LNCaP clone FGC (cell line): Measurements from ENCODE around the gene MSMB.
A peak's percentile ranks its signal among the peaks of the same experiment; 100 is the strongest.
"Not testable (repeated sequence)": the region's sequence is repeated elsewhere in the genome, so short reads cannot be mapped to it uniquely, and the experiment has no call there.

Experiments
- DNase-seq: peaks from one replicate; pipeline ENCODE4 v3.0.0-alpha.2; 2011; ENCODE audit warnings: low read depth
- H3K4me3 ChIP-seq: 2 replicates; pipeline ENCODE4 v1.5.1; 2011; ENCODE audit warnings: mild to moderate bottlenecking, low read depth, low read length, control low read depth
- TF ChIP-seq, protein P1 (sequence below): IDR thresholded peaks from 2 replicates; pipeline ENCODE4 v1.5.1; 2012; ENCODE audit warnings: mild to moderate bottlenecking; ENCODE audit not compliant: control insufficient read depth, insufficient read depth; ENCODE audit errors: extremely low read depth

MSMB gene

DNA sequence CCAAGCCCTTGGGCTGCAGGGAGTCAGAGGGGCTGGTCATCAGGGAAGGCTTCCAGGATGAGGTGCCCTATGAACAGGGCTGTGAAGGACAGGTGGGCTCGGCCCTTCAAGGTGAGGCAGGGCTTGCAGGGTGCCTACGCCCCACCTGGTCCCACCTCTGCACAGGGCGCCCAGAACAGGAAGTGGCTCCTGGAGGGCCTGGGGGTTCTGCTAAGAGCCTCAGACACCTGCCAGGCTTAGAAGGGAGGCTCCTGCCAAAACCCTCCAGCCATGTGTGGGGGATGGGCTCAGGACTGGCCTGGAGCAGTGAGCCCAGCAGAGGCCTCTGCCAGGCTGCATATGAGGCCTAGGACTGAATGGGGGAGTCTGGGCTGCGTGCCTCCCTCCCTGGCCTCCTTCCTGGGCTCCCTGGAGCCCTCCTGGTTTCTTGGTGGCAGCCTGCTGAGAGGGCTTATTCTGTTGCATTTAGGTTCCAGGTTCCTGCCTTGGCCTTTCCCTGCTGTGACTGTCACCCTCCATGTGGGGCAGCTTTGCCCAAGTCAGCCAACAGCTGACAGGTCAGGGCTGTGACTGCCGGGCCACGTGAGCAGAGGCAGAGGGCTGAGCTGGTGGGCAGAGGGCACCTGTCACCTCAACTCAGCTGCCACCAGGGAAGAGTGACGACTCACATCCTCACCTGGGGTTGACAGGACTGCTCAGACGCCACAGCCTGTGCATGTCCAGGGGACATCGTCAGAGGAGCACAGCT, 45.2 kb upstream of the MSMB start:
- TF ChIP-seq, protein P1, sequence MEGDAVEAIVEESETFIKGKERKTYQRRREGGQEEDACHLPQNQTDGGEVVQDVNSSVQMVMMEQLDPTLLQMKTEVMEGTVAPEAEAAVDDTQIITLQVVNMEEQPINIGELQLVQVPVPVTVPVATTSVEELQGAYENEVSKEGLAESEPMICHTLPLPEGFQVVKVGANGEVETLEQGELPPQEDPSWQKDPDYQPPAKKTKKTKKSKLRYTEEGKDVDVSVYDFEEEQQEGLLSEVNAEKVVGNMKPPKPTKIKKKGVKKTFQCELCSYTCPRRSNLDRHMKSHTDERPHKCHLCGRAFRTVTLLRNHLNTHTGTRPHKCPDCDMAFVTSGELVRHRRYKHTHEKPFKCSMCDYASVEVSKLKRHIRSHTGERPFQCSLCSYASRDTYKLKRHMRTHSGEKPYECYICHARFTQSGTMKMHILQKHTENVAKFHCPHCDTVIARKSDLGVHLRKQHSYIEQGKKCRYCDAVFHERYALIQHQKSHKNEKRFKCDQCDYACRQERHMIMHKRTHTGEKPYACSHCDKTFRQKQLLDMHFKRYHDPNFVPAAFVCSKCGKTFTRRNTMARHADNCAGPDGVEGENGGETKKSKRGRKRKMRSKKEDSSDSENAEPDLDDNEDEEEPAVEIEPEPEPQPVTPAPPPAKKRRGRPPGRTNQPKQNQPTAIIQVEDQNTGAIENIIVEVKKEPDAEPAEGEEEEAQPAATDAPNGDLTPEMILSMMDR = no peak
- H3K4me3 ChIP-seq = no peak overlapping the region
- DNase-seq = no peak

DNA sequence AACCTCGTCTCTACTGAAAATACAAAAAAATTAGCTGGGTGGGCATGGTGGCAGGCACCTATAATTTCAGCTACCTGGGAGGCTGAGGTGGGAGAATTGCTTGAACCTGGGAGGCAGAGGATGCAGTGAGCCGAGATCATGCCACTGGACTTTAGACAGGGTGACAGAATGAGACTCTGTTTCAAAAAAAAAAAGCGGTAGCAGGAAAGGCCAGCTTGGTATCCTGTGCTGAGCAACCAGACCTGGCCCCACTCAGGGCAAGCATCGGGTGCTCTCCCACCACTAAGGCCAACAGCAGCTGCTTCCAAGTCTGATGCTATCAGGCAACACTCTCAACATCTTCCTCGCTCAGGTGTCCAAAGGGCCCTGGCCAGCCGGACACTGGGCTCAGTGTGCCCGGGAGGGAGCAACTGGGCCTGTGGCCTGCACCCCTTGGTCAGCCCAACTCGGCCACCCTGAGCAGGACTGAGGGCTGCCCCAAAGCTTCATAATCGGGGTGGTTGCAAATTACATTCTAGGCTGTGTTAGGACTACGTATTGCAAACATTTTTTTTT, 44.3 kb upstream of the MSMB start:
- no peak for DNase-seq
- TF ChIP-seq, protein P1 = no peak

GRCh38 chr10:46087381-46087780, 41.3 kb upstream of the MSMB start:
- not testable (repeated sequence) for H3K4me3 ChIP-seq, DNase-seq

More for the DNA sequence above, 44.3 kb upstream of the MSMB start:
- H3K4me3 ChIP-seq = no peak overlapping the region

- H3K4me3 ChIP-seq = no peak overlapping the region
- no peak for DNase-seq
- TF ChIP-seq, protein P1 = no peak
Observed at GRCh38 chr10:46084321-46085165, 38.5 kb upstream of the MSMB start.

- H3K4me3 ChIP-seq = no peak overlapping the region
- DNase-seq = peak; percentile 48
- TF ChIP-seq, protein P1 = no peak
Observed at GRCh38 chr10:46080886-46081285, 34.8 kb upstream of the MSMB start.

- H3K4me3 ChIP-seq = no peak overlapping the region
- no peak for DNase-seq
- TF ChIP-seq, protein P1 = no peak
Observed at GRCh38 chr10:46079831-46080585, 33.9 kb upstream of the MSMB start.
